ENCODE measurements around the gene GPR148. TPM values are rescaled to one million over a fixed set of nuclear protein-coding genes. Genes with fewer than 3 reads are reported as not detected.

The GPR148 gene
- total and polyA plus RNA-seq, 2 of the 4 experiments (the other 2 are of a cell fraction): not detected

- ATAC-seq (ENCODE audit: low read depth) (no peak), DNase-seq (no peak)
- no peak overlapping the region for H2BK15ac ChIP-seq (ENCODE audit: low read depth, low read length)
- no peak overlapping the region for H3K4ac ChIP-seq (ENCODE audit: low read depth, low read length)
- no peak overlapping the region for H2AK5ac ChIP-seq (ENCODE audit: low read depth, low read length)
- no peak overlapping the region for H3K23ac ChIP-seq (ENCODE audit: low read depth, low read length)
- no peak overlapping the region for H3K56ac ChIP-seq (ENCODE audit: extremely low read depth, insufficient read depth, low read length)
- H3K27me3 ChIP-seq (ENCODE audit: control insufficient read depth, insufficient read depth, low read length): no peaks in the 10 kb centered on the region
- H4K5ac ChIP-seq (ENCODE audit: low read depth, low read length): no peak overlapping the region
- H2AK9ac ChIP-seq (replicated peaks; ENCODE audit: low read depth, low read length, poor library complexity): no peak overlapping the region
- POLR2A ChIA-PET (ENCODE audit: unreplicated experiment): no interaction called here
- dilution Hi-C loops (cut with HindIII; ENCODE audit: low sequenced_read_pairs, unreplicated experiment): no loop called here
- H3K9me3 ChIP-seq (ENCODE audit: control insufficient read depth, insufficient read depth, low read length): no peaks in the 10 kb centered on the region
- no peak for TF ChIP-seq FOS (IDR thresholded peaks at IDR 0.05; ENCODE audit: low read depth, low read length)
- no peak for TF ChIP-seq RCOR1 (IDR thresholded peaks at IDR 0.05; ENCODE audit: insufficient replicate concordance, low read length)
- no peak for TF ChIP-seq NFE2L2 (IDR thresholded peaks at IDR 0.05; ENCODE audit: low read depth, low read length)
- TF ChIP-seq, protein P1, sequence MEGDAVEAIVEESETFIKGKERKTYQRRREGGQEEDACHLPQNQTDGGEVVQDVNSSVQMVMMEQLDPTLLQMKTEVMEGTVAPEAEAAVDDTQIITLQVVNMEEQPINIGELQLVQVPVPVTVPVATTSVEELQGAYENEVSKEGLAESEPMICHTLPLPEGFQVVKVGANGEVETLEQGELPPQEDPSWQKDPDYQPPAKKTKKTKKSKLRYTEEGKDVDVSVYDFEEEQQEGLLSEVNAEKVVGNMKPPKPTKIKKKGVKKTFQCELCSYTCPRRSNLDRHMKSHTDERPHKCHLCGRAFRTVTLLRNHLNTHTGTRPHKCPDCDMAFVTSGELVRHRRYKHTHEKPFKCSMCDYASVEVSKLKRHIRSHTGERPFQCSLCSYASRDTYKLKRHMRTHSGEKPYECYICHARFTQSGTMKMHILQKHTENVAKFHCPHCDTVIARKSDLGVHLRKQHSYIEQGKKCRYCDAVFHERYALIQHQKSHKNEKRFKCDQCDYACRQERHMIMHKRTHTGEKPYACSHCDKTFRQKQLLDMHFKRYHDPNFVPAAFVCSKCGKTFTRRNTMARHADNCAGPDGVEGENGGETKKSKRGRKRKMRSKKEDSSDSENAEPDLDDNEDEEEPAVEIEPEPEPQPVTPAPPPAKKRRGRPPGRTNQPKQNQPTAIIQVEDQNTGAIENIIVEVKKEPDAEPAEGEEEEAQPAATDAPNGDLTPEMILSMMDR (conservative IDR thresholded peaks at IDR 0.05; ENCODE audit: low read depth, low read length): no peak
- no peak for TF ChIP-seq CHD1 (IDR thresholded peaks at IDR 0.05; ENCODE audit: low read depth, low read length)
- TF ChIP-seq MAZ (IDR thresholded peaks at IDR 0.05; ENCODE audit: borderline replicate concordance, low read depth, low read length): no peak
- TF ChIP-seq MXI1 (IDR thresholded peaks at IDR 0.05; ENCODE audit: borderline replicate concordance, low read depth, low read length): no peak
- TF ChIP-seq SMC3 (IDR thresholded peaks at IDR 0.05; ENCODE audit: low read depth, low read length): no peak
- TF ChIP-seq POLR2A (IDR thresholded peaks at IDR 0.05; ENCODE audit: low read depth, low read length): no peak
- TF ChIP-seq, protein P2, sequence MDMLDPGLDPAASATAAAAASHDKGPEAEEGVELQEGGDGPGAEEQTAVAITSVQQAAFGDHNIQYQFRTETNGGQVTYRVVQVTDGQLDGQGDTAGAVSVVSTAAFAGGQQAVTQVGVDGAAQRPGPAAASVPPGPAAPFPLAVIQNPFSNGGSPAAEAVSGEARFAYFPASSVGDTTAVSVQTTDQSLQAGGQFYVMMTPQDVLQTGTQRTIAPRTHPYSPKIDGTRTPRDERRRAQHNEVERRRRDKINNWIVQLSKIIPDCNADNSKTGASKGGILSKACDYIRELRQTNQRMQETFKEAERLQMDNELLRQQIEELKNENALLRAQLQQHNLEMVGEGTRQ (IDR thresholded peaks at IDR 0.05; ENCODE audit: low read depth, low read length): no peak
- no peak for TF ChIP-seq RAD21 (IDR thresholded peaks at IDR 0.05; ENCODE audit: low read length)
- TF ChIP-seq MAFK (IDR thresholded peaks at IDR 0.05; ENCODE audit: low read depth, low read length): no peak
- TF ChIP-seq RFX5 (IDR thresholded peaks at IDR 0.05; ENCODE audit: low read depth, low read length): no peak
- no peak for TF ChIP-seq BHLHE40 (IDR thresholded peaks at IDR 0.05; ENCODE audit: low read depth, low read length)
- no peak for TF ChIP-seq CEBPB (IDR thresholded peaks at IDR 0.05; ENCODE audit: low read depth, low read length)
- TF ChIP-seq ELK1 (IDR thresholded peaks at IDR 0.05; ENCODE audit: borderline replicate concordance, low read depth, low read length): no peak
- H2AFZ ChIP-seq (replicated peaks; ENCODE audit: low read length, poor library complexity): no peak overlapping the region
- in situ Hi-C loops (cut with MboI; ENCODE audit: low sequenced_read_pairs): no loop called here
- H4K20me1 ChIP-seq (ENCODE audit: insufficient read depth, low read length): no peaks in the 10 kb centered on the region
- no peak overlapping the region for H3K4me3 ChIP-seq (ENCODE audit: insufficient read depth, low read depth, low read length)
- no TSS peak for BruUV-seq (replicated peaks)
- H3K4me2 ChIP-seq (ENCODE audit: low read depth, low read length): no peak overlapping the region
- H3K79me1 ChIP-seq (ENCODE audit: low read depth in 1 of 2, low read length in 2 of 2): no peaks in the 10 kb centered on the region
- H4K8ac ChIP-seq (ENCODE audit: low read depth in 2 of 2, low read length in 2 of 2): no peak overlapping the region
- H3K27ac ChIP-seq (ENCODE audit: insufficient read depth, low read length): no peak overlapping the region
- H2BK5ac ChIP-seq (ENCODE audit: low read depth, low read length, poor library complexity, severe bottlenecking): no peak overlapping the region
- H3K18ac ChIP-seq (ENCODE audit: low read depth, low read length): no peak overlapping the region
- no peaks in the 10 kb centered on the region for H3K4me1 ChIP-seq (ENCODE audit: control insufficient read depth, insufficient read depth, low read length)
- H4K91ac ChIP-seq (ENCODE audit: insufficient read depth, low read depth, low read length): no peak overlapping the region
- H3K36me3 ChIP-seq (ENCODE audit: control insufficient read depth, insufficient read depth, low read length): no peaks in the 10 kb centered on the region
- 80% methylated on average over 1 of the region's 9 CpGs; no CpG with 5 or more reads in 1 of the 2 experiments for WGBS, 2 experiments (ENCODE audit: extremely low coverage in 2 of 2, insufficient read length in 1 of 2)
- CTCF ChIA-PET: no interaction called here
- H3K9ac ChIP-seq (ENCODE audit: low read depth, low read length): no peak overlapping the region
- no peak overlapping the region for H3K14ac ChIP-seq (replicated peaks; ENCODE audit: low read depth, low read length)
- H3K9me1 ChIP-seq (ENCODE audit: insufficient read depth, low read length): no peaks in the 10 kb centered on the region
- no peak overlapping the region for H2BK120ac ChIP-seq (ENCODE audit: low read depth, low read length)
- no peak overlapping the region for H2BK20ac ChIP-seq (ENCODE audit: low read depth, low read length)
- intact Hi-C loops (cut with micrococcal nuclease): no loop called here
These were observed 20.2 kb downstream of the GPR148 start for GRCh38 chr2:130749078-130749477.

All from IMR-90 (cell line).